COR-L47 (cell line): Measurements from ENCODE around the gene GSC2.

Experiments used
- DNase-seq: peaks from one replicate; lab custom pipeline; 2025; lab: John Stamatoyannopoulos, UW

The GSC2 gene

DNA sequence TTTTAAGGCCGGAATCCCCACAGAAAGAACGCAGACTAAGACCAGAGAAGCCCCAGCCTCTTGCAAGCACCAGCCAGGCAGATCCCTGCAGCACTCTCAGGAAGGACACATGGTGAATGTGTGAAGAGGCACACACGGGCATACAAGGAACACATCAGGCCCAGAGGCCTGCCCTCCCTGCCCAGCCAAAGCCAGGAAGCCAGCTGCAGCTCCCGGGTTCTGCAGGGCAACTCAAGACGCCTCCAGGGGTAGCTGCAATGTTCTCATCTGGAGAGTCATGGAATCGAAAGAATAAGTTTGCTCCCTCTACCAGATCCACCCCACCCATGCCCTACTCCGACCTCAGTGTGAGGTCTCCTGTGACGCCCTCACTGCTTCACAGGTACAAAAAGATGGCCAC is 30.1 kb downstream of the GSC2 start:
- DNase-seq: no peak

DNA sequence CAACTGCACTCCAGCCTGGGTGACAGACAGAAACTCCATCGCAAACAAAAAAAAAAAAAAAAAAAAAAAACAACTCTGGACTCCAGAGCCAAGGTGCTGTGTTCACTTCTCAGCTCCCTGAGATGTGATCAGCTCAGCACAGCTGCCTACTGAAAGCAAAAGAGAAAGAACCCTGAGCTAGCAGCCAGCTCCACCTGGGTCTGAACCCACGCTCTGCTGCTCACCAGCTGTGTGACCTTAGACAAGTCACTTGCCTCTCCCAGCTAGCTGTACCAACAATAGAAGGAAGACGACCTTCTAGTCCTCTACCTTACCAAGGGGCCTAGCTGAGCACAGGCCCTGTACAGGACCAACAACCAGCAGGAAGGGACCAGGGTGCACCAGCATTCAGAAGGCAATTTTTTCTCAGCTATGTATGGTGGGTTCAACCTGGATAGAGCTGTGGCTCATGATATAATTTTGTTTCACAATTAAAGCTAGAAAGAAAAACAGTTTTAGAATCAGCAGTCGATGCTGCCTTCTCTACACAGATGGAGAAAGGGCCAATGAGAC is 31.7 kb downstream of the GSC2 start:
- no peak for DNase-seq

- peak; percentile 71 for DNase-seq
Observed at GRCh38 chr22:19117111-19117512, 33.0 kb downstream of the GSC2 start.

DNA sequence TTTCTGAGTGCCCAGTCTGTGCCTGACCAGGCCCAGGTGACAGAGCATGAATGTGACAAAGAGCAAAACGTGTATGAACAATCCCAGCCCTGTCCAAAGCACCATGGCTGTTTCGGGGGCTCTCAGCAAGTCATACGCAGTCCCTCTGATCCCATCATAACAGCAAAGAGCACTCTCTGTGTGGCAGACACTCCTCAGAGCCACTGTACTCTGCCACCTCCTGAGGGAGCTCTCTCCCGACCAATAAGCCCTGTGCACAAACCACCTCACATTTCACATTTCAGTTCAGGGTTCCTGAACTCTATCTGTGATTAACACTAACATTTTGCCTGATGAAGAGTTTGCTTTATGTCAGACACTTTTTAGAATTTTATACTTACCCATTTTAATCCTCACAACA is 34.5 kb downstream of the GSC2 start:
- DNase-seq: no peak

DNA sequence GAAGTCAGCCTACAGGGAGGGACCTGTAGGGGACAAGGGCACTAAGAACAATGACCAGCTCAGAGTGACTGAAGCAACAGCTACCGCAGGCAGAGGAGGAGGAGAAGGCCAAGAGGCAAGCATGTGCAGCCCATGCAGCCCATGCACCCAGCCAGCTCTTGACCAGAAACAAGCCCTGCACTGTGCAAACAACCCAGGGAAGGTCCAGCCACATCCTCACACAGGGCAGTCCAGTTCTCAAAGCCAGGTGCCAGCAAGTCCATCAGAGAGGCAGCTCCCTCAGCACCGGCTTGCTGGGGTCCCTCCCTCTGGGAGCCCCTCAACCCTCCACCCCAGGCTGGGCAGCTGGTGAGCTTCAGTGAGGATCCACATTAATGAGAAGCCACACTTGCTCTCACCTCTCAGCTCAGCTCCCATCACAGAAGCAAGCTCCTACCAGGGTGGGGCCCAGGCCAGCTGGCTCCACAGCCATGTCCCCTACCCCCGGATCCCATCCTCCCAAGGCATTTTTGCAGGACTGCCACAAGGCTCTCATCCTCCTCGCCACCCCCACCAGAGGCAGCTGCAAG is 35.0 kb downstream of the GSC2 start:
- no peak for DNase-seq

DNA sequence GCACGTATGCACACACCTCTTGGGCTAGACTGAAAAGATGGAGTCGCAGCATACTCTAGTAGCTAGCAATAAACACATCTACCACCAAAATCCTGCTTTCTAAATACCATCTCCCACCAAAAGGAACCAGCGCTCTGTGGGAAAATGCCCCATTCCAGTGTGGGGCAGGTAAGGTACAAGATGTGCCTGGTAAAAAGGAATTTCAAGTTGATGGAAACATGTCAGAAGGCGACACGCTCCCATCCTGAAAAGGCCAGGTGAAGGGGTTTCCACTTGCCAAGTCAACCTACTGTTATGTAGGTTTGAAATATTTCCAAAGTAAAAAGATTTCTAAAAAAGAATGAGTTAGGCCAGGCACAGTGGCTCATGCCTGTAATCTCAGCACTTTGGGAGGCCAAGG is 36.7 kb downstream of the GSC2 start:
- no peak for DNase-seq

- DNase-seq: no peak
Observed at GRCh38 chr22:19111584-19111983, 38.5 kb downstream of the GSC2 start.

- DNase-seq: no peak
Observed at GRCh38 chr22:19111140-19111539, 39.0 kb downstream of the GSC2 start.

DNA sequence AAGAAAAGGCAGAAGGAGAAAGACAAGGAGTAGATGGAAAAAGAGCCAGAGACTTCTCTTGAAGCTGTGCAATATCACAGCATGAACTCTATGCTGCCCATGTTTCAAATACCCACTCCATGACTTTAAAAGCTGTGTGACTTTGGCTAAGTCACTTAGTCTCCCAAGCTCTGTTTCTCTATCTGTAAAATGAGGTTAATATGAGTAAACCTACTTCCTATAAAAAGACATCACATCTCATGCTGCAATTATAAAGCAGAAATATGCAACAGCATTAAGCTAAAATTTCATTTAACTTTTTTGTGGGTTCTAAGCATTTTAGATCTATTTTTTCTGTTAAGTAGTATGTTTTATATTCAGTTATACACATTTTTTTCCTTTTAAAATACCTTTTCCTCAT is 39.4 kb downstream of the GSC2 start:
- no peak for DNase-seq

GRCh38 chr22:19110064-19110458 is 40.0 kb downstream of the GSC2 start:
- no peak for DNase-seq

GRCh38 chr22:19109198-19110063 is 40.7 kb downstream of the GSC2 start:
- no peak for DNase-seq

GRCh38 chr22:19108807-19109197 is 41.3 kb downstream of the GSC2 start:
- DNase-seq: no peak

- DNase-seq: no peak
Observed at GRCh38 chr22:19107730-19108074, 42.4 kb downstream of the GSC2 start.

DNA sequence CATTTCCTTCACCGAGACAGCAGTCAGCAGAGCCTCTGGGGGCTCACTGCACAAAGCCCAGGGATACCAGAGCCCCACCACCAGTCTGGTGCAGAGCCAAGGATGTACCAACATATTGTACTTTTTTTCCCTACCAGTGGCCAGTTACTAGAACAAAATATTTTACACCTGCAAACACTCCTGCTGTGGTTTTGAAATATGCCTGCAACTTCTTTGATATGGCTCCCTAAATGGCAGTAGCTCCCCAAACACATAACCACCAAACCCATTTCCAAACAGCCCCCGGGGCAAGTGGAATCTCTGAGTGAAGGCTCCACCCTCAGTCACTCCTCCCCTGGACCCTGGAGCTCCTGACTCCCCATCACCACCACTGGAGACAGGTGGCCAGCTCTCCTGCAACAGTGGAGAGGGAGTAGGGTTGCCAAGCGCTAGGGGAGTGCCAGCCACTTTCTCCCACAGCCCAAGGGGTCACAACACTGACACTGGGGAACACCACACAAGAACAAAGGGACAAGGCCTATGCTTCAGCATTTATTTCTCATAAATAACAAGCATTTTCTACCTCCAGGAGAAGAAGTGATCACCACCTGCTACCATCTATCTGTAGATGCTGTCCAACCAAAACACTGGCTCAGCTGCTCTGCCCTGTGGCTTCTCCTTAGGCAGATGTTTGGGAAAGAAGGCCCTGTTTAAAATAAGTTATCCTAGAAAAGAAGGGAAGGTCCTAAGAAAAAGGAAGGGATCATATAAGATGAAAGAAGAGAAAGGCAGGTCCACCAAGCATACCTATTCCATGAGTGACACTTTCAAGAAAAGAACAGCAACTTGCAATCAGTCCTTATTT is 43.0 kb downstream of the GSC2 start:
- no peak for DNase-seq

GRCh38 chr22:19105867-19106802 is 44.0 kb downstream of the GSC2 start:
- no peak for DNase-seq

DNA sequence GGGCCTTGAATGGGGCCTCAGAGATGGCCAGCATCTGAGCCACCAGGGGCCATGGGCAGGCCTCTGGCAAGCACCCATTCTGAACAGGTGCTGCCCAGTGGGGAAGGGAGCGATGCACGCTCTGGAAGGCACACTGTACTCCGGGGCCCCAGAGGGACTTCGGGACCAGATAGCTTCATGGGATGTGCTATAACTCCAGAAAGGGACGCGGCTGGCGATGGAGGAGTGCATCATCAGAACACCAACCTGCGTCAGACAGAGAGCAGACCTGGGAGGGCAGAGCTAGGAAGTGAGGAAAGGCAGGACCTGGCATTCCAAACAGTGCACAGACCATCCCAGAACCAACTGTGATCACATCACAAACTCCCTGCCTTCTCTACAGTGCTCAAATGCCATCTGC is 44.6 kb downstream of the GSC2 start:
- DNase-seq: no peak

GRCh38 chr22:19103880-19104821 is 45.9 kb downstream of the GSC2 start:
- DNase-seq: no peak

DNA sequence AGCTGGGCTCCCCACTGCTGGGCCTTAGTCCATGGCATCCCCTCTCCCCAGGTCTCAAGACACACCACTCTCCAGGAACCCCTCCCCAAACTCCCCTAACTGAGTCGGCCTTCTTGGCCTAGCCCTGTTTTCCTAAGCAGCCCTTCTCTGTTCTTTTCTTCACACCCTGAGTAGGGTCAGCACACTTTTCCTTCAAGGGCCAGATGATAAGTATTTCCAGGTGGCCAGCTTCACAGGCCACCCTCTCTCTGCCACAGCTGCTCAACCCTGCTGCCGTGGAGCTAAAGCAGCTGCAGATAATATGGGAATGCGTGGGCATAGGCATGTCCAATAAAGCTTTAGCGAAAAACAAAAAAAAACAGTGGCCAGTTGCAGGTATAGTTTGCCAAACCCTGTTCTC is 51.9 kb downstream of the GSC2 start:
- DNase-seq: no peak

- DNase-seq: no peak
Observed at GRCh38 chr22:19097518-19097917, 52.6 kb downstream of the GSC2 start.
